Stomach (tissue), 9 donors: ENCODE results near the gene TSKU. TPM values are rescaled to one million over a fixed set of nuclear protein-coding genes. Genes with fewer than 3 reads are reported as not detected.

Experiments
- DNase-seq, 2 donors: peaks; one replicate each; pipeline versions ENCODE4 v3.0.0 to v3.0.0-alpha.2; 2013 to 2019
- H3K27ac ChIP-seq, 5 donors: fragments of 200-600 bp in 4 of 5; sonication (generic) in 4 of 5; one replicate each; pipeline ENCODE4 v1.5.1; 2013 to 2019; ENCODE audit warnings: mild to moderate bottlenecking in 1 of 5, moderate library complexity in 1 of 5
- H3K27me3 ChIP-seq, 3 donors: fragments of 200-600 bp; sonication (generic); one replicate each; pipeline ENCODE4 v1.5.1; 2017 to 2019; ENCODE audit warnings: mixed run types in 1 of 3
- H3K36me3 ChIP-seq, 4 donors: fragments of 200-600 bp; sonication (generic); 1 replicate in 3 of 4; 2 replicates in 1 of 4; pipeline ENCODE4 v1.5.1; 2016 to 2019
- H3K4me1 ChIP-seq, 4 donors: fragments of 200-600 bp; sonication (generic); one replicate each; pipeline ENCODE4 v1.5.1; 2016 to 2019
- H3K4me3 ChIP-seq, 4 donors: fragments of 200-600 bp; sonication (generic) in 3 of 4; one replicate each; pipeline ENCODE4 v1.5.1; 2016 to 2019; ENCODE audit warnings: mild to moderate bottlenecking in 1 of 4
- H3K9me3 ChIP-seq, 4 donors: fragments of 200-600 bp; sonication (generic); one replicate each; pipeline ENCODE4 v1.5.1; 2016 to 2019
- CTCF ChIP-seq, 7 experiments: fragments of 450-650 bp in 4 of 7; fragments of 200-600 bp in 3 of 7; sonication (generic) in 3 of 7; IDR thresholded peaks; one replicate each; pipeline ENCODE4 v1.5.1; 2016 to 2019; ENCODE audit warnings: antibody characterized with exemption in 7 of 7, control low read depth in 2 of 7, mild to moderate bottlenecking in 1 of 7
- EP300 ChIP-seq: sonication (generic); formaldehyde crosslinking; IDR thresholded peaks from one replicate; pipeline ENCODE4 v1.6.1; 2017; ENCODE audit warnings: antibody characterized with exemption
- POLR2A ChIP-seq, 4 donors: fragments of 450-650 bp; IDR thresholded peaks; one replicate each; pipeline ENCODE4 v1.6.1; 2016; ENCODE audit warnings: antibody characterized with exemption in 4 of 4, control low read depth in 2 of 4, mild to moderate bottlenecking in 1 of 4, moderate library complexity in 1 of 4
- POLR2AphosphoS5 ChIP-seq, 3 donors: sonication (generic); formaldehyde crosslinking; IDR thresholded peaks; one replicate each; pipeline ENCODE4 v1.6.1; 2016; ENCODE audit warnings: antibody characterized with exemption in 3 of 3
- WGBS, 5 donors: extraction: QIAGEN DNeasy Blood & Tissue Kit in 3 of 5; methylation state at CpG; one replicate each; pipeline versions ENCODE4 v1.1.5 to v1.1.7; 2013 to 2018; 5-methylcytosine and 5-hydroxymethylcytosine counted together
- intact Hi-C: fragments of 100-400 bp; cut with DNase I; formaldehyde crosslinking; loops from one replicate; pipeline ENCODE4 v1.15.1; 2023; ENCODE audit warnings: low total_unique reads
- polyA plus RNA-seq, 3 donors: library from polyadenylated mRNA; stranded (reverse); fragments of 200-250 nt; gene quantifications; one replicate each; pipeline ENCODE4 v1.2.3, GENCODE V29; 2013
- total RNA-seq, 5 donors: library from RNA; depleted of rRNA; stranded (reverse); fragments of >200 nt; gene quantifications; one replicate each; pipeline versions ENCODE4 v1.1.0 to v1.2.3, GENCODE V29; 2014 to 2016
- donor health status: healthy with polysubstance abuse.
- donor health status: Bipolar disorder and iron deficiency.
- donor health status: healthy.

The TSKU gene
- total and polyA plus RNA-seq, 8 donors, result 11.1 to 114 (median 19.7) TPM

- no peaks in the 10 kb centered on the region for H3K36me3 ChIP-seq
- DNase-seq, result no peak
- no peak overlapping the region for H3K27ac ChIP-seq
- no peak overlapping the region for H3K4me3 ChIP-seq
- WGBS, 5 donors, result 39 to 96% (median 79%) methylated on average over 2 of the region's 2 CpGs
- H3K27me3 ChIP-seq, result peaks cover 0 to 2% (median 0%) of the 10 kb centered on the region in 3 donors
- intact Hi-C loops, result no loop called here
- no peak for TF ChIP-seq POLR2AphosphoS5 (IDR thresholded peaks at IDR 0.05)
- TF ChIP-seq POLR2A (IDR thresholded peaks at IDR 0.05), result no peak
- TF ChIP-seq CTCF (IDR thresholded peaks at IDR 0.05), result no peak
- TF ChIP-seq EP300, result no peak
- peaks cover 30 to 58% (median 44%) of the 10 kb centered on the region in 4 donors for H3K4me1 ChIP-seq
- H3K9me3 ChIP-seq, result no peaks in the 10 kb centered on the region
Measured at GRCh38 chr11:76835036-76835435, 51.9 kb downstream of the TSKU start.

GRCh38 chr11:76835928-76836612 lies 52.9 kb downstream of the TSKU start:
- TF ChIP-seq POLR2AphosphoS5 (IDR thresholded peaks at IDR 0.05), result peak in 2 of 3 donors; percentile 75 to 87
- TF ChIP-seq EP300, result no peak
- TF ChIP-seq CTCF (IDR thresholded peaks at IDR 0.05), result no peak
- WGBS, 5 donors, result 34 to 49% (median 44%) methylated on average over 5 of the region's 5 CpGs
- Histone ChIP-seq H3K36me3 (no peaks in the 10 kb centered on the region), H3K27me3 (no peaks in the 10 kb centered on the region), H3K9me3 (no peaks in the 10 kb centered on the region), H3K4me1 (peaks cover 28 to 49% (median 39%) of the 10 kb centered on the region in 4 donors), H3K4me3 (no peak overlapping the region), H3K27ac (peak overlapping the region; percentile 43 to 65 (median 61))
- peak; percentile 72 to 83 for DNase-seq
- intact Hi-C loops, result no loop called here

- WGBS, 5 donors, result 29 to 53% (median 33%) methylated on average over 11 of the region's 11 CpGs
Measured at GRCh38 chr11:76836613-76837291, 53.6 kb downstream of the TSKU start.

More at GRCh38 chr11:76836613-76837291, 53.6 kb downstream of the TSKU start:
- no peaks in the 10 kb centered on the region for H3K36me3 ChIP-seq
- peak overlapping the region; percentile 43 to 65 (median 61) for H3K27ac ChIP-seq
- H3K27me3 ChIP-seq, result no peaks in the 10 kb centered on the region
- no peaks in the 10 kb centered on the region for H3K9me3 ChIP-seq
- no peak overlapping the region for H3K4me3 ChIP-seq
- DNase-seq, result peak; percentile 28 to 48
- intact Hi-C loops, result no loop called here
- TF ChIP-seq CTCF (IDR thresholded peaks at IDR 0.05) (no peak), POLR2AphosphoS5 (IDR thresholded peaks at IDR 0.05) (peak in 1 of 3 donors; percentile 10)
- H3K4me1 ChIP-seq, result peaks cover 28 to 48% (median 39%) of the 10 kb centered on the region in 4 donors
